Heart right ventricle (tissue), 16 donors: ENCODE measurements around the gene IGF2BP3. TPM values are rescaled to one million over a fixed set of nuclear protein-coding genes. Genes with fewer than 3 reads are reported as not detected.

Experiments
- ATAC-seq, 8 donors: fragments of 200-7000 bp; cut with Tn5 transposase; one replicate each; pipeline ENCODE4 v1.9.1; 2020; ENCODE audit warnings: mild to moderate bottlenecking in 8 of 8, moderate library complexity in 8 of 8, moderate number of reproducible peaks in 1 of 8
- DNase-seq, 2 donors: peaks; one replicate each; pipeline ENCODE4 v3.0.0-alpha.2; 2020
- H3K27ac ChIP-seq, 10 donors: fragments of 200-600 bp; sonication (generic) in 2 of 10; one replicate each; pipeline versions ENCODE4 v1.5.0 to v1.8.0; 2020 to 2022; ENCODE audit warnings: mild to moderate bottlenecking in 3 of 10
- H3K27me3 ChIP-seq, 7 donors: fragments of 200-600 bp; one replicate each; pipeline ENCODE4 v1.8.0; 2021 to 2022; ENCODE audit warnings: mild to moderate bottlenecking in 2 of 7
- H3K36me3 ChIP-seq, 9 donors: fragments of 200-600 bp; sonication (generic) in 1 of 9; one replicate each; pipeline versions ENCODE4 v1.5.0 to v1.8.0; 2020 to 2022; ENCODE audit warnings: mild to moderate bottlenecking in 2 of 9
- H3K4me1 ChIP-seq, 9 donors: fragments of 200-600 bp; sonication (generic) in 1 of 9; one replicate each; pipeline versions ENCODE4 v1.5.0 to v1.8.0; 2020 to 2022; ENCODE audit warnings: mild to moderate bottlenecking in 4 of 9
- H3K4me3 ChIP-seq, 10 donors: fragments of 200-600 bp; sonication (generic) in 2 of 10; one replicate each; pipeline versions ENCODE4 v1.5.0 to v1.8.0; 2020 to 2022; ENCODE audit warnings: mild to moderate bottlenecking in 7 of 10, moderate library complexity in 2 of 10
- H3K9me3 ChIP-seq, 11 donors: fragments of 200-600 bp in 10 of 11; sonication (generic) in 2 of 11; one replicate each; pipeline versions ENCODE4 v1.5.0 to v1.8.0; 2013 to 2022; ENCODE audit warnings: mild to moderate bottlenecking in 2 of 11, control low read depth in 1 of 11, moderate library complexity in 1 of 11
- WGBS, 2 donors: extraction: QIAGEN DNeasy Blood & Tissue Kit; methylation state at CpG; one replicate each; pipeline ENCODE4 v1.1.7; 2013; ENCODE audit warnings: inconsistent platforms in 1 of 2; 5-methylcytosine and 5-hydroxymethylcytosine counted together
- intact Hi-C, 10 donors: fragments of 100-400 bp; cut with DNase I; formaldehyde crosslinking; loops; one replicate each; pipeline versions ENCODE4 v1.11.1 to v1.14.2; 2022
- polyA plus RNA-seq, 2 donors: library from polyadenylated mRNA; stranded (reverse); fragments of 200-250 nt; gene quantifications; one replicate each; pipeline ENCODE4 v1.2.3, GENCODE V29; 2013
- total RNA-seq, 10 donors: library from RNA; stranded (reverse); fragmentation: NEBNext Ultra II Directional in 3 of 10; extraction: Animal tissue kit (Norgen Biotek cat#: 25700) in 3 of 10; gene quantifications; one replicate each; pipeline versions ENCODE4 v1.2.1 to v1.2.4, GENCODE V29; 2021 to 2023
- TF ChIP-seq, protein P1 (sequence below), 9 donors: fragments of 200-600 bp; sonication (generic) in 2 of 9; IDR thresholded peaks; one replicate each; pipeline versions ENCODE4 v1.5.0 to v1.8.0; 2021 to 2022; ENCODE audit warnings: antibody characterized with exemption in 9 of 9, mild to moderate bottlenecking in 5 of 9, moderate library complexity in 1 of 9
- donor health status: Arrhythmogenic right ventricular cardiomyopathy.
- donor health status: ischemic (EF 13 %, LVEDD 7.1; RV severe dilation, severe dysfunction).
- donor health status: healthy with polysubstance abuse.
- donor health status: DM: no; HTN: yes; CAD: no.
- donor health status: DM: no; HTN: no; CAD: no.
- donor health status: ischemic (EF 25% LVEDD 6.9; RV normal size, moderate dysfunction).
- donor health status: ischemic (EF 25% LVEDD 5.7; RV mildly dilated, moderate dysfunction).
- donor health status: healthy.
- donor health status: DM: yes; HTN: yes; CAD: no.
- donor health status: Ischemic cardiomyopathy.
- donor health status: ischemic (EF 35%, LVEDD 5.7; RV mildly dilated, moderate dysfunction).
- donor health status: nonischemic (EF 11% LVEDD 7.7; RV severe dilation, severe dysfunction).
- donor health status: DM: yes; HTN: yes; CAD: no.
- donor health status: PGD.
- donor health status: ischemic (EF 29% LVEDD 5.4; RV normal size, mild dysfunction).
- donor health status: nonischemic (EF 23%, LVEDD 6.1; RV moderate dilation, normal function).

Gene IGF2BP3
- total and polyA plus RNA-seq, 12 donors, result 0.16 to 0.60 (median 0.34) TPM; not detected in 8

DNA sequence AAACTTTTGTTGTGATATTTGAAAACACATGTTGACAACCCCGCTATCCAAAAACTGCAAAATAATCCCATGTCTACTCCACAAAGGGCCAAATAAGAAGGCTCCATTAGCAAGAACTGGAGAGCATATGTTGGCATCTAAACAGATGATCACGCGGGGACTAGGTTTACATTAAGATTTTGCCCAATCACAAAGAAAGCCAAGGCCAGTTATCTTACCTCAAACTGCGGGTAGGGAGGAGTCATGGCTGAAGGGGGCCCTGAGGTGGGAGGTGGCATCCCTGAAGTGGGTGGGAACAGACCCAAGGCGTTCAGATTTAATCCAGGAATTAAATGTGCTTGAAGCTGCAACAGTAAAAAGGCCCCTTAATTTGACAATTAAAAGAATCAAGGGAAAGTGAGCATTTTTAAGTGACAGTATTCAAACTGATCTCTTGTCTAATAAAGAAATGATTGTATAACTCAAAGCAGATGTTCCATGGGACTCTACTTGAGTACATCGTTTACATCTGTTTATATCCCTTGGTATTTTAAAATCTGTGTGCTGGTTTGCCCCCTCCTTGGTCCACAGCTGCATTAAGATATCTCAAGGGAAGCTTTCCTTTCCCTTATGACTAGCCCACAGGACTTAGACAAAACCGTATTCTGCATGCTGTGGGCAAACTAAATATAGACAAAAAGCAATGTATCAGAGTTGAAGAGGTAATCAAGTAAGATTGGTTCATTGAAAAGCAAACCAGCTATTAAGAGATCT, 128.3 kb downstream of the IGF2BP3 start:
- intact Hi-C loops, result loop anchor here in 1 of 10 donors (10.0 kb wide), 1 partner anchor 63 kb away; no protein-coding TSS in a partner anchor
- WGBS, 2 donors, result 83 to 85% methylated on average over 7 of the region's 7 CpGs
- Histone ChIP-seq H3K4me1 (peaks cover 0 to 16% (median 0%) of the 10 kb centered on the region in 9 donors), H3K9me3 (peaks cover 0 to 6% (median 0%) of the 10 kb centered on the region in 11 donors), H3K36me3 (no peaks in the 10 kb centered on the region), H3K27ac (no peak overlapping the region), H3K4me3 (no peak overlapping the region), H3K27me3 (peaks cover 0 to 9% (median 0%) of the 10 kb centered on the region in 7 donors)
- TF ChIP-seq, protein P1, sequence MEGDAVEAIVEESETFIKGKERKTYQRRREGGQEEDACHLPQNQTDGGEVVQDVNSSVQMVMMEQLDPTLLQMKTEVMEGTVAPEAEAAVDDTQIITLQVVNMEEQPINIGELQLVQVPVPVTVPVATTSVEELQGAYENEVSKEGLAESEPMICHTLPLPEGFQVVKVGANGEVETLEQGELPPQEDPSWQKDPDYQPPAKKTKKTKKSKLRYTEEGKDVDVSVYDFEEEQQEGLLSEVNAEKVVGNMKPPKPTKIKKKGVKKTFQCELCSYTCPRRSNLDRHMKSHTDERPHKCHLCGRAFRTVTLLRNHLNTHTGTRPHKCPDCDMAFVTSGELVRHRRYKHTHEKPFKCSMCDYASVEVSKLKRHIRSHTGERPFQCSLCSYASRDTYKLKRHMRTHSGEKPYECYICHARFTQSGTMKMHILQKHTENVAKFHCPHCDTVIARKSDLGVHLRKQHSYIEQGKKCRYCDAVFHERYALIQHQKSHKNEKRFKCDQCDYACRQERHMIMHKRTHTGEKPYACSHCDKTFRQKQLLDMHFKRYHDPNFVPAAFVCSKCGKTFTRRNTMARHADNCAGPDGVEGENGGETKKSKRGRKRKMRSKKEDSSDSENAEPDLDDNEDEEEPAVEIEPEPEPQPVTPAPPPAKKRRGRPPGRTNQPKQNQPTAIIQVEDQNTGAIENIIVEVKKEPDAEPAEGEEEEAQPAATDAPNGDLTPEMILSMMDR (IDR thresholded peaks at IDR 0.05), result no peak
- ATAC-seq (no peak), DNase-seq (no peak)

DNA sequence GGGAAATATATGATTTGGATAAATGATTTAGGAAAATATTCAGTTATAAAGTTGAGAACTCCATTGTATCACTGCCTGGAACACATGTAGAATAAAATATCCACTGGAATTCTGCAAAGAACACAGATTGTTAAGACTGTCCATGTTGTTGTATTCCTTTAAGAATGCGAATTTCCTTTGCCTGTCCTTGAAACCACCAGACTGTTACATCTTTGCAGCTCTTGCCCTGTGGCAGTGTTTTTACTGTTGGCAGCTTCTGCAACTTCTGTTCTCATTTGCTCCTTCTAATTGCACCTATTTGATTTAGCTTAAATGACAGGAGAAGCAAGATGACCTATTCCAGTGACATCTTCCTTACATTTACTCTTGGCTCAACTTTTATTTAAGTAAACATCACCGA, 131.4 kb downstream of the IGF2BP3 start:
- intact Hi-C loops, result no loop called here
- no peak overlapping the region for H3K27ac ChIP-seq

DNA sequence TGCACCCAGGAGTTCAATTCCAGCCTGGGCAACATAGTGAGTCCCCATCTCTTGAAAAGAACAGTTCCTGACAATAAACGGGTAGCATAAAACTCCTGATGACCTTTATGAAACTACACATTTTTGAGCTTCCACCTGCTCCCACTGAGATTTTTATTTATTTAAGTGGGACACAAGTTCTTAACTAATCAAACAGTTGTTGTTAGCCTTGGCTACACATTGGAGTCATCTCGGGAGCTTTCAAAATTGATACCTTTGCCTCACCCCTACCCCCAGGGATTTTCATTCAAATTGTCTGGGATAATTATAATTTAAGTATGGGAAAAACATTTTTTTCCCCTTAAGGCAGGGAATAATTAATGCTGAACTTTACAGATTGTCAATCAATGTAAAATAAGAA, 131.9 kb downstream of the IGF2BP3 start:
- H3K27me3 ChIP-seq, result peaks cover 0 to 9% (median 0%) of the 10 kb centered on the region in 7 donors
- WGBS, 2 donors, result 85 to 97% methylated on average over 2 of the region's 2 CpGs
- DNase-seq (no peak), ATAC-seq (no peak)
- H3K4me3 ChIP-seq, result no peak overlapping the region
- intact Hi-C loops, result no loop called here
- TF ChIP-seq, protein P1 (IDR thresholded peaks at IDR 0.05), result no peak
- no peak overlapping the region for H3K27ac ChIP-seq
- H3K4me1 ChIP-seq, result peaks cover 0 to 30% (median 24%) of the 10 kb centered on the region in 9 donors
- H3K36me3 ChIP-seq, result no peaks in the 10 kb centered on the region
- peaks cover 0 to 6% (median 0%) of the 10 kb centered on the region in 11 donors for H3K9me3 ChIP-seq

More for the DNA sequence above, 131.4 kb downstream of the IGF2BP3 start:
- 74 to 78% methylated on average over 2 of the region's 2 CpGs for WGBS, 2 donors
- DNase-seq, result no peak
- Histone ChIP-seq H3K4me3 (no peak overlapping the region), H3K4me1 (peaks cover 0 to 26% (median 19%) of the 10 kb centered on the region in 9 donors), H3K9me3 (peaks cover 0 to 6% (median 0%) of the 10 kb centered on the region in 11 donors), H3K36me3 (no peaks in the 10 kb centered on the region), H3K27me3 (peaks cover 0 to 9% (median 0%) of the 10 kb centered on the region in 7 donors)
- ATAC-seq, result no peak
- TF ChIP-seq, protein P1 (IDR thresholded peaks at IDR 0.05), result no peak

DNA sequence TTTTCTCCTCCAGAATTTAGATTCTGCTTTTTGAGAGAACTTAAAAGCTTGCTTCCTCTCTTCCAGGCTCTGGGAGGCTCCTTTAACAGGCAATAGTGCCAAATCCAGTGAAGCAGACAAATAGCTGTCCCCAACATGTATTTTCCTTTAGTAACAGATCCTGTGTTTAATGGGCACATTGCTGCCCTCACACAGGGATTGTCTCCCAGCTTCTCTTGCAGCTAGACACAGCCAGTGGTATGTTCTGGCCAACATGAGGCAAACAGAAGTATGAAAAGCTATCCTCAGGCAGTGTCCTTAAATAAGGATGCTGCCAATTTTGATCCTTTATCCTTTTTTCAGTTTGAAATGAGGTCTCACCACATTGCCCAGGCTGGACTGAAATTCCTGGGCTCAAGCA, 132.9 kb downstream of the IGF2BP3 start:
- no peak overlapping the region for H3K27ac ChIP-seq
- peaks cover 0 to 9% (median 0%) of the 10 kb centered on the region in 7 donors for H3K27me3 ChIP-seq
- peaks cover 0 to 6% (median 0%) of the 10 kb centered on the region in 11 donors for H3K9me3 ChIP-seq
- intact Hi-C loops, result no loop called here
- ATAC-seq, result no peak
- TF ChIP-seq, protein P1 (IDR thresholded peaks at IDR 0.05), result no peak
- H3K36me3 ChIP-seq, result no peaks in the 10 kb centered on the region
- H3K4me3 ChIP-seq, result no peak overlapping the region
- H3K4me1 ChIP-seq, result peaks cover 0 to 39% (median 32%) of the 10 kb centered on the region in 9 donors
- DNase-seq, result no peak
